ENCODE results near the gene CPED1. TPM values are rescaled to one million over a fixed set of nuclear protein-coding genes. Genes with fewer than 3 reads are reported as not detected.

CPED1 gene
- total RNA-seq, 1 experiment from 2014 or later, result 0.13 TPM

DNA sequence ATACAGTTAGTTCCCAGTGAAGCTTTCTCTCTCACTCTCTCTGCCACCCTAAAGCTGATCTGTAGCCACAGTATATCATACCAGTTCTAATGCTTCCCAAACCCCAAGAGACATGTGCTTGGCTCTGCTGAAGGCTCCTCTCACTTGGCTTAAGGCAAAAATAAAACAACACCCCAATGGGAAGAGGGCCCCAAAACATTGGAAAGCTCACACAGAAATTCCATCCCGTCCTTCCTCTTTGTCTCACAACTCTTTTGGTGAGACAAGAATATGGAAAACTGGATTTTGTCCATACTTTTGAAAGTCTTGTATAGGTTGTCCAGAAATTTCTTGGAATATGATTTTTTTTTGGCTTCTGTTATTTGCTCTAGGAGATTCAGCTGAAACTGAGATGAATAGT is 284.2 kb downstream of the CPED1 start:
- Histone ChIP-seq H4K91ac (ENCODE audit: insufficient read length, low read depth, low read length) (no peak overlapping the region), H3K14ac (ENCODE audit: insufficient read depth, low read length) (no peak overlapping the region), H3K4me2 (ENCODE audit: insufficient read depth, insufficient read length, low read length) (no peak overlapping the region), H3K79me1 (ENCODE audit: insufficient read depth, low read depth, low read length, poor library complexity, severe bottlenecking) (no peaks in the 10 kb centered on the region), H3K4me1 (ENCODE audit: insufficient read depth, low read length) (0 out of 2 replicates have a peak, but pooled peaks cover 2% of the 10 kb centered on the region), H4K5ac (ENCODE audit: insufficient read length, low read depth, low read length) (no peak overlapping the region), H2AFZ (ENCODE audit: low read length) (no peak overlapping the region), H3K9me3 (ENCODE audit: control insufficient read depth, low read depth, low read length) (no peaks in the 10 kb centered on the region), H4K20me1 (ENCODE audit: control insufficient read depth, insufficient read depth, insufficient read length) (no peaks in the 10 kb centered on the region), H4K8ac (replicated peaks; ENCODE audit: insufficient read length, low read depth, low read length) (no peak overlapping the region), H3K56ac (ENCODE audit: insufficient read length, low read depth, low read length) (no peak overlapping the region), H2BK20ac (ENCODE audit: low read depth, low read length, poor library complexity, severe bottlenecking) (no peak overlapping the region), H3K4ac (ENCODE audit: low read depth, low read length) (no peak overlapping the region), H3K27ac (ENCODE audit: insufficient read length, low read depth, low read length) (no peak overlapping the region), H3K18ac (ENCODE audit: insufficient read length, low read depth, low read length) (no peak overlapping the region), H3K23ac (ENCODE audit: insufficient read length, low read depth, low read length) (no peak overlapping the region), H3K79me2 (ENCODE audit: insufficient read depth, low read length) (no peaks in the 10 kb centered on the region), H3K23me2 (ENCODE audit: insufficient read length, low read depth, low read length, poor library complexity, severe bottlenecking) (no peaks in the 10 kb centered on the region), H3K9ac (ENCODE audit: extremely low read depth, insufficient read length, low read length) (no peak overlapping the region), H3T11ph (ENCODE audit: low read length) (no peak overlapping the region), H2AK5ac (ENCODE audit: insufficient read length, low read length) (no peak overlapping the region), H2BK12ac (ENCODE audit: insufficient read length, low read depth, low read length) (no peak overlapping the region), H2BK15ac (ENCODE audit: low read depth, low read length) (no peak overlapping the region), H2BK120ac (ENCODE audit: low read depth, low read length, poor library complexity, severe bottlenecking) (no peak overlapping the region), H2BK5ac (ENCODE audit: insufficient read length, low read length) (no peak overlapping the region), H3K27me3 (ENCODE audit: insufficient read depth, low read length) (no peaks in the 10 kb centered on the region)
- Mint-ChIP-seq H3K9me3 (no peaks in the 10 kb centered on the region; a peak in 1 of 5 replicates), H3K27ac (peak overlapping the region in 1 of 3 experiments; percentile 56; a peak in 1 of 7 replicates), H3K36me3 (ENCODE audit: insufficient read depth in 1 of 3, low read depth in 3 of 3) (no peaks in the 10 kb centered on the region), H3K27me3 (ENCODE audit: low read depth) (no peaks in the 10 kb centered on the region), H3K4me1 (peaks cover 2% of the 10 kb centered on the region in 2 experiments; a peak in 3 of 4 replicates), H3K4me3 (no peak overlapping the region)
- no peak for DNase-seq
- WGBS (ENCODE audit: extremely low coverage, insufficient read length, low lambda C conversion rate), result no CpG with 5 or more reads among the region's 1 CpG
- no peak for TF ChIP-seq CTCF (conservative IDR thresholded peaks at IDR 0.05)

All from H9 (cell line).